Urinary bladder (tissue), 4 donors: ENCODE results near the gene PPP1R3G. TPM values are rescaled to one million over a fixed set of nuclear protein-coding genes. Genes with fewer than 3 reads are reported as not detected.
"Not testable (repeated sequence)": the region's sequence is repeated elsewhere in the genome, so short reads cannot be mapped to it uniquely, and the experiment has no call there.

ENCODE experiments used
- DNase-seq: peaks from one replicate; pipeline ENCODE4 v3.0.0-alpha.2; 2015; ENCODE audit errors: extremely low spot score
- H3K27ac ChIP-seq: one replicate; pipeline ENCODE4 v1.5.1; 2013; ENCODE audit warnings: low read depth, mild to moderate bottlenecking, moderate library complexity
- H3K36me3 ChIP-seq: one replicate; pipeline ENCODE4 v1.6.1; 2013; ENCODE audit warnings: mild to moderate bottlenecking, moderate library complexity; ENCODE audit not compliant: insufficient read depth
- H3K4me1 ChIP-seq: one replicate; pipeline ENCODE4 v1.6.1; 2013; ENCODE audit warnings: mild to moderate bottlenecking, moderate library complexity; ENCODE audit not compliant: insufficient read depth
- H3K4me3 ChIP-seq: one replicate; pipeline ENCODE4 v1.5.1; 2013; ENCODE audit warnings: low read depth, low read length
- WGBS: extraction: QIAGEN DNeasy Blood & Tissue Kit; methylation state at CpG from one replicate; pipeline ENCODE4 v1.1.7; 2013; 5-methylcytosine and 5-hydroxymethylcytosine counted together
- polyA plus RNA-seq: library from polyadenylated mRNA; stranded (reverse); fragments of 200-250 nt; gene quantifications from one replicate; pipeline ENCODE4 v1.2.3, GENCODE V29; 2013
- total RNA-seq: library from RNA; depleted of rRNA; stranded (reverse); fragments of >200 nt; gene quantifications from one replicate; pipeline ENCODE4 v1.2.3, GENCODE V29; 2014
- donor health status: healthy with polysubstance abuse.
- donor health status: healthy.

The PPP1R3G gene
- total and polyA plus RNA-seq, 2 donors: 4.7 to 5.1 TPM

DNA sequence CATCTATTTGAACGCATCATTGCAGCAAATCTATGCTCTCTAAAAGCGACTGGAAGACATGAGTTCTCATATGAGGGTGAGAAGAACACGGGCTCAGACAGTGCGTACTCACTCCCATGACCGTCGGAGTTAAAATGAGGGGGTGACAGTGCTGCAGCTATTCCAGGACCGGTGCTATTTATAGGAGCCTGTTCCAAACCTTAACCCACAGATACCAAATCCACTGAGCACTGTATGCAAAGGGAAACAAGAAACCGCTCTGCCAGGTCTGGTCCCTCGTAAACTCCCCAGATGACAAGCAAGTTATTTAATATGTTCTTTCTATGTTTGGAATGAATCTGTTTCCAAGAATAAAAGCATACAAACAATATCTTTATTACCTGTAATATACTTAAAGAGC lies 22.9 kb downstream of the PPP1R3G start:
- WGBS: 63% methylated on average over 9 of the region's 9 CpGs
- no peak overlapping the region for H3K4me3 ChIP-seq
- no peak overlapping the region for H3K27ac ChIP-seq
- H3K36me3 ChIP-seq: no peaks in the 10 kb centered on the region
- no peak for DNase-seq
- H3K4me1 ChIP-seq: no peaks in the 10 kb centered on the region

- 80% methylated on average over 6 of the region's 6 CpGs for WGBS
- Histone ChIP-seq H3K36me3 (no peaks in the 10 kb centered on the region), H3K4me3 (no peak overlapping the region), H3K4me1 (no peaks in the 10 kb centered on the region), H3K27ac (no peak overlapping the region)
- no peak for DNase-seq
Measured at GRCh38 chr6:5108536-5109150, 23.5 kb downstream of the PPP1R3G start.

GRCh38 chr6:5109436-5109835 lies 24.3 kb downstream of the PPP1R3G start:
- Histone ChIP-seq H3K4me3 (no peak overlapping the region), H3K4me1 (no peaks in the 10 kb centered on the region), H3K36me3 (no peaks in the 10 kb centered on the region), H3K27ac (no peak overlapping the region)
- 91% methylated on average over 10 of the region's 10 CpGs for WGBS
- DNase-seq: no peak

GRCh38 chr6:5110246-5110645 lies 25.1 kb downstream of the PPP1R3G start:
- Histone ChIP-seq H3K36me3 (no peaks in the 10 kb centered on the region), H3K27ac (no peak overlapping the region), H3K4me1 (no peaks in the 10 kb centered on the region), H3K4me3 (no peak overlapping the region)
- DNase-seq: no peak
- WGBS: 93% methylated on average over 16 of the region's 16 CpGs

DNA sequence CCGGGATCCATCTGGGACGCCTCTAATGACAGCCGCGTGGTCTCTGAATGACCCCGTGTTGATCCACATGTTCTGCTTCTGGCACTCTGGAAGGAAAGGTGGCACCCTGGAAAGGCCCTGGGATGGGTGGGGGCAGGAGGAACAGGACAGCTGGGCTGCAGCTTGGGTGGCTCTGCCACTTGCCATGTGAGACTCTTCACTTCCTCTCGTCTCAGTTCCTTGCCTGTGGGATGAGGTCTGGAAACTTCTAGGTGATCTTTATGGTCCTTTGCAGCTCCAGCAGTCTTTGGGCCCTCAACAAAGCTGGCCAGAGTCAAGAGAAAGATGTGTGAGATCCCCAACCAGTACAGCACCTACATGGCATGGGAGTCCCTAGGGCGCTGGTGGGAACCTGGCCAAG lies 26.5 kb downstream of the PPP1R3G start:
- 81% methylated on average over 7 of the region's 7 CpGs for WGBS
- DNase-seq: no peak
- no peak overlapping the region for H3K27ac ChIP-seq
- no peaks in the 10 kb centered on the region for H3K4me1 ChIP-seq
- no peaks in the 10 kb centered on the region for H3K36me3 ChIP-seq
- no peak overlapping the region for H3K4me3 ChIP-seq

DNA sequence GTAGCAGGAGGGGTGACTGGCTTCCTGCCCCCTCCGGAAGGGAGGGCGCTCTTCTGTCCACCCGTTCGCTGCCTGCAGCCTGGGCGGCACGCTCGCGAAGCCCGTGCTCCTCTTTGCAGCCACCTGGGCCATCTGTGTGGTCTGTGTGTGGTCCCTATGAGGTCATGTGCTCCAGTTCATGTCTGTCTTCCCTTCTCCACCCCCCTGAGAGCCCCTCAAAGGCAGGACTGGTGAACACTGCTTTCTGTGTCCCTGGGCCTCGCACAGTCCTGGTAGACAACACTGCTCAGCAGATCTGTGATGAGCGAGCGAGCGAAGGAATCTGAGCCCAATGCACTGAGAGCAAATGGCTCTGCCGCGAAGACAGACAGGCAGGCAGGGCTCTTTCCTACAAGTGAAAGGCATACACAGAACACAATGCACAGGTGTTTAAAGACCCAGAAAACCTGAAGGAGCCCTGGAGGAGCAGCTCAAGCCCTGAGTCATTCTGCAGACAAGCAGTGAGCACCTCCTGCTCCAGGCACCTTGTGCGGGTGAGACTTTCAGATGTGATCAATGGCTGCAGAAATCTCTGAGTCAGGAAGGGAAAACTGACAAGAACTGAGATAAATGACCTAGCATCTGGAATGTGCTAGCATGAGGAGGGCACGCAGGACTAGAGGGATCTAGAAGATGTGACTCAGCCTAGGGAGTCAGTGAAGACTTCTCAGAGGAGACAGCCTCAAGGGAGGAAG lies 27.1 kb downstream of the PPP1R3G start:
- no peaks in the 10 kb centered on the region for H3K36me3 ChIP-seq
- DNase-seq: no peak
- H3K27ac ChIP-seq: no peak overlapping the region
- no peaks in the 10 kb centered on the region for H3K4me1 ChIP-seq
- WGBS: 87% methylated on average over 17 of the region's 17 CpGs
- no peak overlapping the region for H3K4me3 ChIP-seq

DNA sequence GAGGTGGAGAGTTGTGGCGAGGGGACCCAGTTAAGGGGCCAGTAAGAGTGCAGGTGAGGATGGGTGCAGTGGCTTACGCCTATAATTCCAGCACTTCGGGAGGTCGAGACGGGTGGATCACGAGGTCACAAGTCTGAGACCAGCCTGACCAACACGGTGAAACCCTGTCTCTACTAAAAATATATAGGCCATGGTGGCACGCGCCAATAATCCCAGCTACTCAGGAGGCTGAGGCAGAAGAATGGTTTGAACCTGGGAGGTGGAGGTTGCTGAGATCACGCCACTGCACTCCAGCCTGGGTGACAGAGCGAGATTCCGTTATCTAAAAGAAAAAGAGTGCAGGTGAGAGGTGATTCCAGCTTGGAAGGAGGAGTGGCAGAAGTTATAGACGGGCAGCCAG lies 28.0 kb downstream of the PPP1R3G start:
- WGBS: 93% methylated on average over 13 of the region's 13 CpGs
- no peaks in the 10 kb centered on the region for H3K36me3 ChIP-seq
- no peaks in the 10 kb centered on the region for H3K4me1 ChIP-seq
- no peak for DNase-seq
- no peak overlapping the region for H3K27ac ChIP-seq
- no peak overlapping the region for H3K4me3 ChIP-seq

- Histone ChIP-seq H3K4me1 (no peaks in the 10 kb centered on the region), H3K27ac (no peak overlapping the region), H3K4me3 (no peak overlapping the region), H3K36me3 (no peaks in the 10 kb centered on the region)
- DNase-seq: no peak
- WGBS: 88% methylated on average over 10 of the region's 10 CpGs
Measured at GRCh38 chr6:5115168-5115567, 30.0 kb downstream of the PPP1R3G start.

GRCh38 chr6:5116243-5116991 lies 31.3 kb downstream of the PPP1R3G start:
- WGBS: 86% methylated on average over 9 of the region's 9 CpGs
- Histone ChIP-seq H3K4me3 (no peak overlapping the region), H3K36me3 (no peaks in the 10 kb centered on the region), H3K4me1 (no peaks in the 10 kb centered on the region), H3K27ac (no peak overlapping the region)
- no peak for DNase-seq

GRCh38 chr6:5119090-5119951 lies 34.2 kb downstream of the PPP1R3G start:
- Histone ChIP-seq H3K4me1 (no peaks in the 10 kb centered on the region), H3K36me3 (no peaks in the 10 kb centered on the region), H3K27ac (no peak overlapping the region), H3K4me3 (no peak overlapping the region)
- 92% methylated on average over 17 of the region's 17 CpGs for WGBS
- DNase-seq: no peak

GRCh38 chr6:5120011-5120410 lies 34.9 kb downstream of the PPP1R3G start:
- Histone ChIP-seq H3K27ac (no peak overlapping the region), H3K4me3 (no peak overlapping the region)
- no peak for DNase-seq

GRCh38 chr6:5120543-5120942 lies 35.4 kb downstream of the PPP1R3G start:
- not testable (repeated sequence) for H3K4me1 ChIP-seq, H3K27ac ChIP-seq, DNase-seq, H3K4me3 ChIP-seq, H3K36me3 ChIP-seq
- WGBS: 97% methylated on average over 8 of the region's 8 CpGs

More at GRCh38 chr6:5120011-5120410, 34.9 kb downstream of the PPP1R3G start:
- H3K4me1 ChIP-seq: no peaks in the 10 kb centered on the region
- no peaks in the 10 kb centered on the region for H3K36me3 ChIP-seq
- WGBS: 97% methylated on average over 10 of the region's 10 CpGs

- H3K4me3 ChIP-seq: no peak overlapping the region
- no peak overlapping the region for H3K27ac ChIP-seq
- WGBS: 84% methylated on average over 6 of the region's 6 CpGs
- no peak for DNase-seq
- H3K36me3 ChIP-seq: no peaks in the 10 kb centered on the region
- no peaks in the 10 kb centered on the region for H3K4me1 ChIP-seq
Measured at GRCh38 chr6:5121479-5121878, 36.3 kb downstream of the PPP1R3G start.
